H1 (cell line): ENCODE results near the gene ZNF777. TPM values are rescaled to one million over a fixed set of nuclear protein-coding genes. Genes with fewer than 3 reads are reported as not detected.
"Not testable (repeated sequence)": the region's sequence is repeated elsewhere in the genome, so short reads cannot be mapped to it uniquely, and the experiment has no call there.

Source experiments
- CTCF ChIA-PET: fragments of 300-600 bp; sonication (Branson Sonifier 250); formaldehyde crosslinking; loops from one replicate; lab custom pipeline; 2021; ENCODE audit not compliant: partially characterized antibody; lab: Charles Lee
- POLR2A ChIA-PET: fragments of 300-600 bp; sonication (Branson Sonifier 250); formaldehyde crosslinking; loops from one replicate; lab custom pipeline; 2021; ENCODE audit warnings: inconsistent platforms; ENCODE audit not compliant: partially characterized antibody; lab: Charles Lee
- DNase-seq, 2 experiments: peaks; one replicate each; pipeline versions ENCODE4 v3.0.0 to v3.0.0-alpha.2; 2010 to 2022; ENCODE audit warnings: low spot score in 2 of 2, low read depth in 1 of 2, mixed read lengths in 1 of 2
- FAIRE-seq: peaks from 2 replicates; lab custom pipeline; 2011; peaks lifted over from hg19 to GRCh38; lab: Jason Lieb, UNC
- H2AFZ ChIP-seq: 2 replicates; pipeline ENCODE4 v1.8.1; 2012; ENCODE audit warnings: low read length, inconsistent platforms
- H2AK5ac ChIP-seq: 2 replicates; pipeline ENCODE4 v1.6.1; 2013; ENCODE audit warnings: low read depth, low read length
- H2BK120ac ChIP-seq: replicated peaks from 2 replicates; pipeline ENCODE3; 2013; ENCODE audit warnings: low read depth, low read length, inconsistent platforms
- H2BK12ac ChIP-seq: 2 replicates; pipeline ENCODE4 v1.6.1; 2013; ENCODE audit warnings: low read depth, low read length
- H2BK15ac ChIP-seq: 2 replicates; pipeline ENCODE4 v1.6.1; 2013; ENCODE audit warnings: low read length
- H2BK20ac ChIP-seq: 2 replicates; pipeline ENCODE4 v1.6.1; 2013; ENCODE audit warnings: low read length
- H2BK5ac ChIP-seq: 2 replicates; pipeline ENCODE4 v1.6.1; 2013; ENCODE audit warnings: low read depth, low read length
- H3K14ac ChIP-seq: 2 replicates; pipeline ENCODE4 v1.6.1; 2013; ENCODE audit warnings: inconsistent platforms; ENCODE audit not compliant: insufficient read length
- H3K18ac ChIP-seq: 2 replicates; pipeline ENCODE4 v1.6.1; 2013; ENCODE audit warnings: low read length; ENCODE audit errors: extremely low read depth
- H3K23ac ChIP-seq: 2 replicates; pipeline ENCODE4 v1.6.1; 2013; ENCODE audit warnings: inconsistent platforms; ENCODE audit not compliant: insufficient read length
- H3K23me2 ChIP-seq: 2 replicates; pipeline ENCODE4 v1.6.1; 2013; ENCODE audit warnings: low read depth, low read length
- H3K27ac ChIP-seq: 2 replicates; pipeline ENCODE4 v1.6.1; 2011; ENCODE audit warnings: low read depth, low read length, inconsistent platforms
- H3K27me3 ChIP-seq, 4 experiments: replicated peaks in 1 of 4; 1 replicate in 1 of 4; 2 replicates in 3 of 4; pipeline versions ENCODE4 v1.6.1 to v1.8.1; 2011 to 2013; ENCODE audit warnings: low read length in 3 of 4, mild to moderate bottlenecking in 3 of 4, inconsistent platforms in 2 of 4, mixed read lengths in 2 of 4, moderate library complexity in 1 of 4; ENCODE audit not compliant: control insufficient read depth in 3 of 4, insufficient read depth in 3 of 4; ENCODE audit errors: extremely low read depth in 1 of 4
- H3K36me3 ChIP-seq, 4 experiments: 2 replicates each; pipeline versions ENCODE4 v1.6.1 to v1.8.1; 2011 to 2013; ENCODE audit warnings: mild to moderate bottlenecking in 4 of 4, low read length in 3 of 4, moderate library complexity in 2 of 4, control low read depth in 1 of 4, inconsistent platforms in 1 of 4; ENCODE audit not compliant: insufficient read depth in 4 of 4, control insufficient read depth in 2 of 4
- H3K4ac ChIP-seq: replicated peaks from 2 replicates; pipeline ENCODE3; 2013; ENCODE audit warnings: low read length, low read depth, mixed read lengths, inconsistent platforms; ENCODE audit not compliant: insufficient read length
- H3K4me1 ChIP-seq, 4 experiments: replicated peaks in 1 of 4; 1 replicate in 1 of 4; 2 replicates in 3 of 4; pipeline versions ENCODE4 v1.6.1 to v1.8.1; 2011 to 2013; ENCODE audit warnings: low read length in 3 of 4, inconsistent platforms in 2 of 4, mixed read lengths in 1 of 4; ENCODE audit not compliant: insufficient read depth in 4 of 4, control insufficient read depth in 3 of 4
- H3K4me2 ChIP-seq, 2 experiments: 2 replicates each; pipeline versions ENCODE4 v1.6.1 to v1.8.1; 2011 to 2013; ENCODE audit warnings: low read depth in 2 of 2, low read length in 2 of 2, control low read depth in 1 of 2, inconsistent platforms in 1 of 2, mild to moderate bottlenecking in 1 of 2; ENCODE audit not compliant: insufficient read depth in 1 of 2
- H3K4me3 ChIP-seq, 4 experiments: fragments of 200-600, 300-600 bp in 1 of 4; sonication (generic), shearing (Covaris generic), sonication (Bioruptor Twin) in 1 of 4; 2 replicates each; pipeline versions ENCODE4 v1.5.1 to v1.8.1; 2011 to 2016; ENCODE audit warnings: low read length in 4 of 4, low read depth in 3 of 4, control low read depth in 2 of 4, inconsistent platforms in 2 of 4, mild to moderate bottlenecking in 2 of 4, mixed read lengths in 1 of 4, moderate library complexity in 1 of 4; ENCODE audit not compliant: insufficient read depth in 2 of 4; ENCODE audit errors: extremely low read depth in 1 of 4
- H3K56ac ChIP-seq: replicated peaks from 2 replicates; pipeline ENCODE3; 2013; ENCODE audit warnings: low read depth, mild to moderate bottlenecking, mixed read lengths, low read length, inconsistent platforms; ENCODE audit not compliant: insufficient read length
- H3K79me1 ChIP-seq: 2 replicates; pipeline ENCODE4 v1.6.1; 2013; ENCODE audit warnings: low read depth, low read length, control low read depth
- H3K79me2 ChIP-seq, 2 experiments: 2 replicates each; pipeline versions ENCODE4 v1.6.1 to v1.8.1; 2012 to 2013; ENCODE audit warnings: low read length in 2 of 2, mild to moderate bottlenecking in 2 of 2, inconsistent platforms in 1 of 2; ENCODE audit not compliant: insufficient read depth in 2 of 2, control insufficient read depth in 1 of 2
- H3K9ac ChIP-seq, 4 experiments: replicated peaks in 1 of 4; 1 replicate in 1 of 4; 2 replicates in 3 of 4; pipeline versions ENCODE4 v1.6.1 to v1.8.1; 2011 to 2013; ENCODE audit warnings: low read depth in 3 of 4, low read length in 3 of 4, control low read depth in 2 of 4, mild to moderate bottlenecking in 2 of 4, moderate library complexity in 2 of 4, inconsistent platforms in 1 of 4; ENCODE audit errors: extremely low read depth in 1 of 4
- H3K9me3 ChIP-seq, 2 experiments: 2 replicates each; pipeline versions ENCODE4 v1.6.1 to v1.8.1; 2012 to 2013; ENCODE audit warnings: mild to moderate bottlenecking in 2 of 2, moderate library complexity in 2 of 2, control low read depth in 1 of 2, inconsistent platforms in 1 of 2, low read depth in 1 of 2, low read length in 1 of 2, mixed read lengths in 1 of 2; ENCODE audit not compliant: insufficient read depth in 2 of 2
- H4K20me1 ChIP-seq, 2 experiments: replicated peaks in 1 of 2; 2 replicates each; pipeline versions ENCODE3 to v1.8.1; 2011 to 2013; ENCODE audit warnings: inconsistent platforms in 2 of 2, low read length in 2 of 2, mild to moderate bottlenecking in 1 of 2; ENCODE audit not compliant: insufficient read depth in 2 of 2, control insufficient read depth in 1 of 2
- H4K5ac ChIP-seq: 2 replicates; pipeline ENCODE4 v1.6.1; 2013; ENCODE audit warnings: low read length, low read depth, mixed read lengths, inconsistent platforms; ENCODE audit not compliant: insufficient read length
- H4K8ac ChIP-seq: 2 replicates; pipeline ENCODE4 v1.8.0; 2013; ENCODE audit warnings: mild to moderate bottlenecking, moderate library complexity, low read length, inconsistent platforms; ENCODE audit not compliant: insufficient read depth; ENCODE audit errors: extremely low read depth
- H4K91ac ChIP-seq: replicated peaks from 2 replicates; pipeline ENCODE3; 2013; ENCODE audit warnings: low read length, mixed read lengths, inconsistent platforms; ENCODE audit not compliant: insufficient read length
- WGBS, 2 experiments: shearing (Covaris generic) in 1 of 2; methylation state at CpG; one replicate each; pipeline versions ENCODE4 v1.1.6 to v1.1.7; 2013 to 2015; ENCODE audit warnings: low lambda C conversion rate in 2 of 2, mixed read lengths in 2 of 2, inconsistent platforms in 1 of 2, low coverage in 1 of 2, missing lambda C conversion rate in 1 of 2; ENCODE audit not compliant: insufficient replicate concordance in 2 of 2, insufficient coverage in 1 of 2, insufficient read length in 1 of 2; ENCODE audit errors: extremely low coverage in 1 of 2, missing lambda C conversion rate in 1 of 2; 5-methylcytosine and 5-hydroxymethylcytosine counted together
- polyA plus RNA-seq, 7 experiments: library from polyadenylated mRNA; depleted of rRNA in 3 of 7; stranded (reverse) in 5 of 7; unstranded in 2 of 7; fragments of >200 nt in 5 of 7; fragments of 200-250 nt in 2 of 7; gene quantifications; 1 replicate in 5 of 7; 2 replicates in 1 of 7; 4 replicates in 1 of 7; pipeline versions ENCODE4 v1.2.1 to v1.2.3, GENCODE V29; 2011 to 2013; ENCODE audit warnings: missing spikeins in 2 of 7, mixed read lengths in 2 of 7
- total RNA-seq: library from RNA; stranded (reverse); fragmentation: NEBNext Ultra II Directional; extraction: Animal tissue kit (Norgen Biotek cat#: 25700); gene quantifications from 2 replicates; pipeline ENCODE4 v1.2.1, GENCODE V29; 2021

The ZNF777 gene
- total and polyA plus RNA-seq, 2 of the 8 experiments (the other 6 are each of a cell fraction or from before 2014, with no cell fraction given), result 8.0 to 10.1 TPM

GRCh38 chr7:149388550-149389335 is 72.1 kb downstream of the ZNF777 start:
- H3K14ac ChIP-seq, H4K91ac ChIP-seq, H2BK20ac ChIP-seq, H2AFZ ChIP-seq, H3K56ac ChIP-seq, H3K9me3 ChIP-seq, CTCF ChIA-PET, H3K79me2 ChIP-seq, H4K5ac ChIP-seq, H2BK5ac ChIP-seq, H3K9ac ChIP-seq, H3K36me3 ChIP-seq, H3K4ac ChIP-seq, H3K79me1 ChIP-seq, H3K27me3 ChIP-seq, H3K4me3 ChIP-seq, H3K4me2 ChIP-seq, H3K23me2 ChIP-seq, DNase-seq, H4K8ac ChIP-seq, H2BK12ac ChIP-seq, H3K18ac ChIP-seq, H2BK120ac ChIP-seq, H3K23ac ChIP-seq, H3K27ac ChIP-seq, H4K20me1 ChIP-seq, H2AK5ac ChIP-seq, H3K4me1 ChIP-seq, H2BK15ac ChIP-seq: not testable (repeated sequence)
- 83% methylated on average over 6 of the region's 6 CpGs; no CpG with 5 or more reads in 1 of the 2 experiments for WGBS, 2 experiments
- FAIRE-seq, result peak; percentile 96
- POLR2A ChIA-PET, result interaction anchor here (1.0 kb wide), 1 partner anchor 32 kb away, joined by 3 read pairs; no protein-coding TSS in a partner anchor
